HG03060 (cell line): ENCODE data around the gene AHSA1.

Experiments
- ATAC-seq: cut with Tn5 transposase; IDR thresholded peaks from one replicate; pipeline ENCODE4 v1.9.1; 2021; ENCODE audit warnings: low read depth, moderate number of reproducible peaks; ENCODE audit not compliant: unreplicated experiment

Gene AHSA1

DNA sequence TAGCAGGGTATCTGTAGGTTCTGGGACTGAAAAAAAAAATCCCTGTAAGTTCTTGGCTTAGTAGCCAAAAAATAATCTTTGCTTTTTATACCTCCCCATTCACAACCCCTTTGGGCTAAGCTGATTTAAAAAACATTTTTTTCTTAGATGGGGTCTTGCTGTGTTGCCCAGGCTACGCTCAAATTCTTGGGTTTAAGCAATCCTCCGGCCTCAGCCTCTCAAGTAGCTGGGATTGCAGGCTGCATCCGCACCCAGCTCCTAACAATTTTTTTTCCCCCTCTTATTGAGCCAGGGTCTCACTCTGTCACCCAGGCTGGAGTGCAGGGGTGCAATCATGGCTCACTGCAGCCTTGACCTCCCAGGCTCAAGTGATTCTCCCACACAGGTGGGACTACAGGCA is 49.9 kb downstream of the AHSA1 start:
- ATAC-seq, result no peak

DNA sequence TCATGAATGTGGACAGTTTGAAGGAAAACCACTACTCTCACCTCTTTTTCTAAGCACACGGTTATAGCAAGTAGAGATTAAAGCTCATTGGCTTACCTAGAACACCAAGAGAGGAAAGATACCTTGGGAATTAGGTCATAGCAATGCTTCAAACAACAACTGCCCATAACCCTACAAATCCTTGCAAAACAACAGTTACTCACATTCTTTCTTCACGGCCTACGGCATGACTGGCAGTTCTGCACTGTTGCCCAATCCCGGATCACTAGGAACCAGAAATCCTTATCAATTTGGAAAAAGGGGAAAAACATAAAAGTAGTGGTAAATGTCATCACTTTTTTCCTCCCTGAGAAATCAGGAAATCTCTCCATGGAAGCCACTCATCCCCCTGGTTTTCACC is 50.4 kb downstream of the AHSA1 start:
- no peak for ATAC-seq

DNA sequence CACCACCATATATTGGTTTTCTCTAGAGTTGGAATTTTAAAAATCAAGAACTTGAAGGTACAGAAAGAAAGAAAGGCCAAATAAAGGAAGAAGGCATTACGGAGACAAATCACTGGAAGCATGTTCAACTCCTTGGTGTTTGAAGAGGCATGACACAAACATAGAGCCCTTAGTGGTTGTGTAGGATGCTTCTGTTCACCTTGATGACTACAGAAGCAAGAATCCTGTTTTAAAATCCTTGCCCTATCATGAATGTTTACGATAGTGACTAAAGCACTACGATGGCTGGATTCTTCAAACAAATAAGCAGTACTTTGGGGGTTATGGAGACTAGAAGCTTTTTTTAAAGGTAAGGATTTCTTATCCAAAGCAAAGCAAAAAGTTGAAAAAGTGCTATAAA is 51.0 kb downstream of the AHSA1 start:
- ATAC-seq, result no peak

DNA sequence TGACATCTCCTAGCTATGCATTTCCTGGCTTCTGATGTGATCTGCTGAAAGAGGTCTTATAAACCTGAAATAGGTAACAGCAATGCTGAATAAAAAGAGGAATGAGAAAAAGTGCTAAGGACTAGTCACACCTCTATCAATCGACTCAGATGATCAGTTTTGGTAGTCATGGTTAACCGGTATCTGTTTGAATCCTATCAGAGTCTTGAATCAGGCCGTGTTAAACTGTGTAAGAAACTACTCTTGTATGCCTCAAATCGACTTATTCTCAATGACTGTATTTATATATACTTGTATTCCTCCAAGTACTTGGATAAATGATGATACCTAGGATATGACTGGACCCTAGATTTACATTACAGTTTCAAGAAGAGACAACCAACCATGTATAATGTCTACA is 51.5 kb downstream of the AHSA1 start:
- no peak for ATAC-seq

DNA sequence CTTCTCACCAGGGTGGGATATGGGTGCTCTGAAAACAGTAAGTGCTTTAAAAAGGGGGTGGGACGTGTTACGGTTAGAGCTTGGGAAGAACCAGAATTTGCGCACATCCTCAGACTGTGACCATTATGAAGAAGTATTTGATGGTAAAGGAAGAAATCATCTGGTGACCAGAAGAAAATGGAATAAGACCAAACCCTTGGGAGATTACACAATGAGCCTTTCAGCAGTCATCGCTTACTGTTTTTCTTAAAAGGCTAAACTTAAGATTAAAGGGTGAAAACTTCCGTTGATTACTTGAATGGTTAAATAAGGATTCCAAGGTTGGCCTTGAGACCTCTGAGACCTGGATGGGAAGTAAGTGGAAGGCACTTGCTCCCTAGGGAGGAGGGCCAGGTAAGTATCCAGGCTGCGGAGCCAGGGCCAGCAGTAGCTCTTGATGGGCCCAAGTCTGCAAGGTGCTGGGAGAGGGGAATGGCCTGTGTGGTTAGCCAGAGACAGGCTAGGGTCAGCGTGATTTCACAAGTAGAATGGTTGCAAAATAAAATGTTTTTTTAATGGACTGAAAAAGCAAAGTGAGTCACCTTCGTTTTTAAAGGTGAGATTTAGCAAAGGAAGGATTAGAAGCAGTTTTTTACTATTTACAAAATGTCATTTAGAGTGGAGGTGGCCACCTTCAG is 53.7 kb downstream of the AHSA1 start:
- no peak for ATAC-seq

GRCh38 chr14:77516126-77516525 is 58.2 kb downstream of the AHSA1 start:
- ATAC-seq, result no peak
